Endodermal cell (in vitro differentiated cells): ENCODE measurements around the gene DSG1. TPM values are rescaled to one million over a fixed set of nuclear protein-coding genes. Genes with fewer than 3 reads are reported as not detected.

Experiments
- DNase-seq: peaks from one replicate; pipeline ENCODE4 v3.0.0-alpha.2; 2017
- H3K27ac ChIP-seq: 2 replicates; pipeline ENCODE4 v1.5.1; 2013; ENCODE audit warnings: mild to moderate bottlenecking, low read depth, low read length, moderate library complexity
- H3K27me3 ChIP-seq: 2 replicates; pipeline ENCODE4 v1.6.1; 2013; ENCODE audit warnings: mild to moderate bottlenecking, low read length, moderate library complexity; ENCODE audit not compliant: insufficient read depth, control insufficient read depth, poor library complexity, severe bottlenecking
- H3K36me3 ChIP-seq: 2 replicates; pipeline ENCODE4 v1.7.0; 2013; ENCODE audit warnings: mild to moderate bottlenecking, low read length, moderate library complexity; ENCODE audit not compliant: control insufficient read depth, insufficient read depth
- H3K4me1 ChIP-seq: one replicate; pipeline ENCODE4 v1.7.0; 2013; ENCODE audit warnings: low read length; ENCODE audit not compliant: control insufficient read depth, insufficient read depth
- H3K4me3 ChIP-seq: 2 replicates; pipeline ENCODE4 v1.5.1; 2013; ENCODE audit warnings: mild to moderate bottlenecking, low read length, moderate library complexity
- H3K9ac ChIP-seq: 2 replicates; pipeline ENCODE4 v1.6.1; 2013; ENCODE audit warnings: mild to moderate bottlenecking, low read length, moderate library complexity; ENCODE audit not compliant: poor library complexity, severe bottlenecking; ENCODE audit errors: extremely low read depth
- H3K9me3 ChIP-seq: 2 replicates; pipeline ENCODE4 v1.6.1; 2013; ENCODE audit warnings: mild to moderate bottlenecking, low read length, moderate library complexity; ENCODE audit not compliant: control insufficient read depth
- H3K27ac Mint-ChIP-seq: 2 replicates; pipeline ENCODE4 v1.8.0; 2020; ENCODE audit warnings: mixed read lengths
- H3K27me3 Mint-ChIP-seq: 2 replicates; pipeline ENCODE4 v1.8.0; 2021; ENCODE audit warnings: mild to moderate bottlenecking, mixed read lengths; ENCODE audit not compliant: insufficient read depth
- H3K36me3 Mint-ChIP-seq: 2 replicates; pipeline ENCODE4 v1.8.0; 2020; ENCODE audit warnings: low read depth, mixed read lengths
- H3K4me1 Mint-ChIP-seq: 2 replicates; pipeline ENCODE4 v1.8.0; 2020; ENCODE audit warnings: mixed read lengths
- H3K4me3 Mint-ChIP-seq: 2 replicates; pipeline ENCODE4 v1.8.0; 2020; ENCODE audit warnings: mild to moderate bottlenecking, moderate library complexity, mixed read lengths
- H3K9me3 Mint-ChIP-seq: 2 replicates; pipeline ENCODE4 v1.8.0; 2020; ENCODE audit warnings: mild to moderate bottlenecking, mixed read lengths
- CTCF ChIP-seq: fragments of 200-600 bp; sonication (generic); conservative IDR thresholded peaks from 2 replicates; pipeline ENCODE4 v1.5.0; 2021; ENCODE audit warnings: antibody characterized with exemption, mild to moderate bottlenecking
- WGBS, 2 experiments: methylation state at CpG; one replicate each; pipeline versions ENCODE4 v1.1.5 to v1.1.7; 2013; ENCODE audit warnings: missing lambda C conversion rate in 2 of 2, mixed read lengths in 1 of 2; ENCODE audit not compliant: insufficient coverage in 1 of 2, insufficient read length in 1 of 2; 5-methylcytosine and 5-hydroxymethylcytosine counted together
- total RNA-seq, 2 donors: library from RNA; stranded (reverse); fragmentation: NEBNext Ultra II Directional in 1 of 2; extraction: Animal tissue kit (Norgen Biotek cat#: 25700) in 1 of 2; gene quantifications; 2 replicates in 1 of 2; 3 replicates in 1 of 2; pipeline ENCODE4 v1.2.1, GENCODE V29; 2021

DSG1 gene
- total RNA-seq, 2 donors from 2014 or later, result not detected

GRCh38 chr18:31364190-31364589 is 46.2 kb downstream of the DSG1 start:
- Histone ChIP-seq H3K4me1 (no peaks in the 10 kb centered on the region), H3K27me3 (no peaks in the 10 kb centered on the region), H3K36me3 (no peaks in the 10 kb centered on the region), H3K4me3 (no peak overlapping the region), H3K27ac (no peak overlapping the region), H3K9ac (no peak overlapping the region), H3K9me3 (peaks cover 6% of the 10 kb centered on the region)
- TF ChIP-seq CTCF, result no peak
- Mint-ChIP-seq H3K36me3 (no peaks in the 10 kb centered on the region), H3K27ac (no peak overlapping the region), H3K4me1 (peaks cover 5% of the 10 kb centered on the region), H3K27me3 (no peaks in the 10 kb centered on the region), H3K9me3 (no peaks in the 10 kb centered on the region), H3K4me3 (no peak overlapping the region)
- WGBS, 2 experiments, result 90 to 98% methylated on average over 3 to 4 of the region's 4 CpGs
- DNase-seq, result no peak

GRCh38 chr18:31369478-31369877 is 51.5 kb downstream of the DSG1 start:
- Mint-ChIP-seq H3K27me3 (no peaks in the 10 kb centered on the region), H3K27ac (no peak overlapping the region), H3K36me3 (no peaks in the 10 kb centered on the region), H3K4me3 (no peak overlapping the region), H3K4me1 (no peaks in the 10 kb centered on the region), H3K9me3 (no peaks in the 10 kb centered on the region)
- Histone ChIP-seq H3K4me1 (no peaks in the 10 kb centered on the region), H3K36me3 (no peaks in the 10 kb centered on the region), H3K4me3 (no peak overlapping the region), H3K9ac (no peak overlapping the region), H3K27ac (no peak overlapping the region), H3K9me3 (no peaks in the 10 kb centered on the region), H3K27me3 (no peaks in the 10 kb centered on the region)
- DNase-seq, result no peak
- TF ChIP-seq CTCF, result no peak

- no peak overlapping the region for H3K4me3 Mint-ChIP-seq
- no peaks in the 10 kb centered on the region for H3K4me1 ChIP-seq
Observed at GRCh38 chr18:31371989-31372388, 54.0 kb downstream of the DSG1 start.

More at GRCh38 chr18:31371989-31372388, 54.0 kb downstream of the DSG1 start:
- Mint-ChIP-seq H3K27me3 (no peaks in the 10 kb centered on the region), H3K27ac (no peak overlapping the region), H3K4me1 (no peaks in the 10 kb centered on the region), H3K36me3 (no peaks in the 10 kb centered on the region), H3K9me3 (no peaks in the 10 kb centered on the region)
- Histone ChIP-seq H3K27me3 (no peaks in the 10 kb centered on the region), H3K36me3 (no peaks in the 10 kb centered on the region), H3K9me3 (no peaks in the 10 kb centered on the region), H3K27ac (no peak overlapping the region), H3K4me3 (no peak overlapping the region), H3K9ac (no peak overlapping the region)
- DNase-seq, result no peak
- TF ChIP-seq CTCF, result no peak
